Measurements from ENCODE around the gene CDKL2. TPM values are rescaled to one million over a fixed set of nuclear protein-coding genes. Genes with fewer than 3 reads are reported as not detected.
"Not testable (repeated sequence)": the region's sequence is repeated elsewhere in the genome, so short reads cannot be mapped to it uniquely, and the experiment has no call there.

The CDKL2 gene
- total RNA-seq, 4 donors from 2014 or later, result 1.2 to 3.1 TPM; not detected in 2

GRCh38 chr4:75673027-75673958 lies 43.0 kb upstream of the CDKL2 start, which contains the start of gene G3BP2:
G3BP2 (minus strand) TSS chr4:75673411; CDS start chr4:75662025, 11,386 bp downstream.
- no peaks in the 10 kb centered on the region for H3K27me3 ChIP-seq
- intact Hi-C loops (cut with DNase I; ENCODE audit: low total_unique reads), result no loop called here
- peak within 1 kb of the TSS; percentile 63 to 96 for H3K4me3 ChIP-seq
- peak; percentile 97 for DNase-seq
- H3K4me1 ChIP-seq, result peaks cover 0 to 6% of the 10 kb centered on the region in 2 donors
- H3K9me3 ChIP-seq, result no peaks in the 10 kb centered on the region
- TF ChIP-seq CTCF (IDR thresholded peaks at IDR 0.05) (peak in 1 of 4 experiments; percentile 12), POLR2A (IDR thresholded peaks at IDR 0.05) (peak; percentile 86 to 90)
- no peaks in the 10 kb centered on the region for H3K36me3 ChIP-seq
- peak within 1 kb of the TSS; percentile 91 to 95 for H3K27ac ChIP-seq

- Histone ChIP-seq H3K4me3 (peak overlapping the region; percentile 63 to 96), H3K36me3 (no peaks in the 10 kb centered on the region), H3K9me3 (no peaks in the 10 kb centered on the region), H3K4me1 (peaks cover 0 to 6% of the 10 kb centered on the region in 2 donors), H3K27ac (peak overlapping the region; percentile 91 to 95), H3K27me3 (no peaks in the 10 kb centered on the region)
- intact Hi-C loops (cut with DNase I; ENCODE audit: low total_unique reads), result no loop called here
- DNase-seq, result peak; percentile 53 to 61
- no peak for TF ChIP-seq CTCF (IDR thresholded peaks at IDR 0.05)
- TF ChIP-seq POLR2A (IDR thresholded peaks at IDR 0.05), result no peak
These were observed 42.2 kb upstream of the CDKL2 start for GRCh38 chr4:75672461-75673026.

GRCh38 chr4:75671802-75672421 lies 41.6 kb upstream of the CDKL2 start:
- Histone ChIP-seq H3K36me3 (no peaks in the 10 kb centered on the region), H3K4me3 (peak overlapping the region; percentile 63 to 96), H3K4me1 (peaks cover 0 to 6% of the 10 kb centered on the region in 2 donors), H3K27me3 (no peaks in the 10 kb centered on the region), H3K9me3 (no peaks in the 10 kb centered on the region), H3K27ac (peak overlapping the region; percentile 91 to 95)
- intact Hi-C loops (cut with DNase I; ENCODE audit: low total_unique reads), result no loop called here
- no peak for DNase-seq
- no peak for TF ChIP-seq CTCF (IDR thresholded peaks at IDR 0.05)
- TF ChIP-seq POLR2A (IDR thresholded peaks at IDR 0.05), result no peak

GRCh38 chr4:75668596-75668995 lies 38.3 kb upstream of the CDKL2 start:
- intact Hi-C loops (cut with DNase I; ENCODE audit: low total_unique reads), result no loop called here
- no peak overlapping the region for H3K27ac ChIP-seq
- no peaks in the 10 kb centered on the region for H3K27me3 ChIP-seq
- TF ChIP-seq POLR2A (IDR thresholded peaks at IDR 0.05), result no peak
- no peak for TF ChIP-seq CTCF (IDR thresholded peaks at IDR 0.05)
- no peaks in the 10 kb centered on the region for H3K36me3 ChIP-seq
- DNase-seq, result no peak
- no peaks in the 10 kb centered on the region for H3K9me3 ChIP-seq
- no peak overlapping the region for H3K4me3 ChIP-seq
- peaks cover 4 to 10% of the 10 kb centered on the region in 2 donors for H3K4me1 ChIP-seq

GRCh38 chr4:75667636-75668035 lies 37.3 kb upstream of the CDKL2 start:
- H3K27ac ChIP-seq; H3K4me3 ChIP-seq; H3K27me3 ChIP-seq; H3K9me3 ChIP-seq; H3K4me1 ChIP-seq; DNase-seq; intact Hi-C loops (cut with DNase I; ENCODE audit: low total_unique reads); H3K36me3 ChIP-seq: not testable (repeated sequence)

Data from uterus (tissue), 4 donors.